HG03039 (cell line): ENCODE measurements around the gene VEGFA.
"Not testable (repeated sequence)": the region's sequence is repeated elsewhere in the genome, so short reads cannot be mapped to it uniquely, and the experiment has no call there.

Experiments used
- ATAC-seq: cut with Tn5 transposase; IDR thresholded peaks from one replicate; pipeline ENCODE4 v1.9.1; 2021; ENCODE audit warnings: mild to moderate bottlenecking, moderate library complexity; ENCODE audit not compliant: unreplicated experiment

The VEGFA gene

GRCh38 chr6:43801495-43802181 is 31.6 kb downstream of the VEGFA start:
- no peak for ATAC-seq

- ATAC-seq, result no peak
Observed at GRCh38 chr6:43803055-43803782, 33.2 kb downstream of the VEGFA start.

GRCh38 chr6:43803783-43804549 is 34.0 kb downstream of the VEGFA start:
- no peak for ATAC-seq

- ATAC-seq, result no peak
Observed at GRCh38 chr6:43804550-43805223, 34.7 kb downstream of the VEGFA start.

GRCh38 chr6:43805699-43806042 is 35.7 kb downstream of the VEGFA start:
- ATAC-seq, result no peak

- ATAC-seq, result no peak
Observed at GRCh38 chr6:43806043-43806757, 36.2 kb downstream of the VEGFA start.

GRCh38 chr6:43806758-43807227 is 36.8 kb downstream of the VEGFA start:
- ATAC-seq, result no peak

GRCh38 chr6:43807228-43808061 is 37.4 kb downstream of the VEGFA start:
- ATAC-seq, result no peak

GRCh38 chr6:43808412-43808811 is 38.4 kb downstream of the VEGFA start:
- no peak for ATAC-seq

- no peak for ATAC-seq
Observed at GRCh38 chr6:43809417-43810305, 39.6 kb downstream of the VEGFA start.

- no peak for ATAC-seq
Observed at GRCh38 chr6:43810965-43811732, 41.1 kb downstream of the VEGFA start.

GRCh38 chr6:43811733-43812099 is 41.7 kb downstream of the VEGFA start:
- no peak for ATAC-seq

- ATAC-seq, result no peak
Observed at GRCh38 chr6:43812850-43813578, 43.0 kb downstream of the VEGFA start.

- no peak for ATAC-seq
Observed at GRCh38 chr6:43814111-43814510, 44.1 kb downstream of the VEGFA start.

- no peak for ATAC-seq
Observed at GRCh38 chr6:43814865-43815264, 44.9 kb downstream of the VEGFA start.

- no peak for ATAC-seq
Observed at GRCh38 chr6:43817192-43817591, 47.2 kb downstream of the VEGFA start.

- ATAC-seq, result not testable (repeated sequence)
Observed at GRCh38 chr6:43818973-43819372, 49.0 kb downstream of the VEGFA start.
